A549 (cell line): ENCODE data around the gene MRRF. TPM values are rescaled to one million over a fixed set of nuclear protein-coding genes. Genes with fewer than 3 reads are reported as not detected.

ENCODE experiments used
- ATAC-seq, 2 experiments: fragments of 200-7000 bp in 1 of 2; fragments of >200 bp in 1 of 2; cut with Nextera tagmentation in 1 of 2; cut with Tn5 transposase in 1 of 2; 3 replicates each; pipeline versions ENCODE4 v1.8.0 to v1.9.1; 2018 to 2020; ENCODE audit warnings: mild to moderate bottlenecking in 1 of 2, moderate library complexity in 1 of 2
- CTCF ChIA-PET: fragments of 300-600 bp; sonication (Branson Sonifier 250); formaldehyde crosslinking; extraction: SDS; loops from one replicate; lab custom pipeline; 2021; ENCODE audit warnings: antibody characterized with exemption, inconsistent platforms; lab: Yijun Ruan, JAX
- POLR2A ChIA-PET: fragments of 350-600 bp; formaldehyde crosslinking; extraction: SDS; loops from one replicate; lab custom pipeline; 2021; ENCODE audit warnings: antibody characterized with exemption, inconsistent platforms; lab: Yijun Ruan, JAX
- DNase-seq, 2 experiments: peaks; one replicate each; pipeline versions ENCODE4 v3.0.0 to v3.0.0-alpha.2; 2011 to 2016; ENCODE audit warnings: low read depth in 1 of 2, low spot score in 1 of 2
- FAIRE-seq: peaks from 2 replicates; lab custom pipeline; 2011; peaks lifted over from hg19 to GRCh38; lab: Jason Lieb, UNC
- H3K27ac ChIP-seq, 2 experiments: fragments of >200 bp; sonication (Bioruptor Twin); formaldehyde crosslinking; 3 replicates each; pipeline ENCODE4 v1.5.1; 2016 to 2017
- H3K4me1 ChIP-seq: fragments of >200 bp; sonication (Bioruptor Twin); formaldehyde crosslinking; 3 replicates; pipeline ENCODE4 v1.6.1; 2016
- H3K4me2 ChIP-seq: fragments of >200 bp; sonication (Bioruptor Twin); formaldehyde crosslinking; 3 replicates; pipeline ENCODE4 v1.6.1; 2016
- H3K4me3 ChIP-seq: fragments of >200 bp; sonication (Bioruptor Twin); formaldehyde crosslinking; 3 replicates; pipeline ENCODE4 v1.5.1; 2016
- H3K9me3 ChIP-seq: fragments of >200 bp; sonication (Bioruptor Twin); formaldehyde crosslinking; 3 replicates; pipeline ENCODE4 v1.6.1; 2016
- CEBPB ChIP-seq, 2 experiments: fragments of >200 bp in 1 of 2; sonication (Bioruptor Twin) in 1 of 2; formaldehyde crosslinking in 1 of 2; IDR thresholded peaks; 2 replicates each; pipeline ENCODE4 v1.6.1; 2012 to 2016
- CTCF ChIP-seq: fragments of >200 bp; sonication (Bioruptor Twin); formaldehyde crosslinking; IDR thresholded peaks from 3 replicates; pipeline ENCODE4 v1.5.1; 2016
- FOSB ChIP-seq: fragments of 250-450 bp; sonication (Bioruptor Pico); IDR thresholded peaks from 2 replicates; pipeline ENCODE4 v1.5.0; 2020; ENCODE audit warnings: mild to moderate bottlenecking, moderate library complexity
- FOXS1 ChIP-seq: fragments of 250-450 bp; sonication (Bioruptor Pico); IDR thresholded peaks from 2 replicates; pipeline ENCODE4 v1.5.0; 2020; ENCODE audit warnings: mild to moderate bottlenecking, moderate library complexity
- HOXA7 ChIP-seq: fragments of 250-450 bp; sonication (Bioruptor Pico); IDR thresholded peaks from 2 replicates; pipeline ENCODE4 v1.5.0; 2020; ENCODE audit warnings: mild to moderate bottlenecking, moderate library complexity
- MYC ChIP-seq: IDR thresholded peaks from 2 replicates; pipeline ENCODE4 v1.6.1; 2012; ENCODE audit warnings: mild to moderate bottlenecking, inconsistent platforms, low read length, improper control_type of control experiment, borderline replicate concordance
- NR3C1 ChIP-seq: fragments of >200 bp; sonication (Bioruptor Twin); formaldehyde crosslinking; IDR thresholded peaks from 3 replicates; pipeline ENCODE4 v1.6.1; 2017
- RARB ChIP-seq: fragments of 250-450 bp; sonication (Bioruptor Pico); IDR thresholded peaks from 2 replicates; pipeline ENCODE4 v1.8.0; 2021; ENCODE audit warnings: mild to moderate bottlenecking, moderate library complexity
- RFX5 ChIP-seq: fragments of 450-650 bp; IDR thresholded peaks from 2 replicates; pipeline ENCODE4 v1.7.1; 2014; ENCODE audit warnings: antibody characterized with exemption, mild to moderate bottlenecking, moderate library complexity
- SMC3 ChIP-seq: fragments of >200 bp; sonication (Bioruptor Twin); formaldehyde crosslinking; IDR thresholded peaks from 3 replicates; pipeline ENCODE4 v1.6.1; 2018; ENCODE audit warnings: inconsistent platforms
- TFCP2L1 ChIP-seq: fragments of 250-450 bp; sonication (Bioruptor Pico); IDR thresholded peaks from 2 replicates; pipeline ENCODE4 v1.5.0; 2021; ENCODE audit warnings: mild to moderate bottlenecking
- TP53 ChIP-seq: fragments of 250-450 bp; sonication (Bioruptor Pico); IDR thresholded peaks from 2 replicates; pipeline ENCODE4 v1.5.0; 2021; ENCODE audit warnings: mild to moderate bottlenecking, moderate library complexity
- WGBS: methylation state at CpG from one replicate; pipeline ENCODE4 v1.1.6; 2017; ENCODE audit errors: missing lambda C conversion rate; 5-methylcytosine and 5-hydroxymethylcytosine counted together
- polyA plus RNA-seq, 4 experiments: library from polyadenylated mRNA; depleted of rRNA in 3 of 4; stranded (reverse); fragments of >200 nt; fragmentation: RNase III in 1 of 4; extraction: RNeasy Plus Mini Kit Qiagen cat#74134 plus additional on column Dnase treatment in 1 of 4; gene quantifications; 2 replicates in 3 of 4; 3 replicates in 1 of 4; pipeline ENCODE4 v1.2.3, GENCODE V29; 2011 to 2017
- TF ChIP-seq, protein P1 (sequence below): fragments of 450-650 bp; IDR thresholded peaks from 2 replicates; pipeline ENCODE4 v1.6.1; 2014; ENCODE audit warnings: antibody characterized with exemption
- TF ChIP-seq, protein P2 (sequence below): fragments of 200-600 bp; sonication (generic); IDR thresholded peaks from 2 replicates; pipeline ENCODE4 v1.6.1; 2016; ENCODE audit warnings: antibody characterized with exemption, mild to moderate bottlenecking, moderate library complexity

Gene MRRF
- polyA plus RNA-seq, 2 of the 4 experiments (the other 2 are of a cell fraction), result 63.6 to 107 TPM

- Histone ChIP-seq H3K27ac (peak overlapping the region; percentile 86 to 98), H3K4me3 (peak overlapping the region; percentile 62), H3K4me1 (peaks cover 20% of the 10 kb centered on the region), H3K4me2 (peak overlapping the region; percentile 86), H3K9me3 (no peaks in the 10 kb centered on the region)
- DNase-seq (peak in 1 of 2 experiments; percentile 65), ATAC-seq (peak; percentile 68 to 73), FAIRE-seq (no peak)
- ChIA-PET CTCF (interaction anchor here (0.5 to 5.2 kb wide), 9 partner anchors 11 to 419 kb away, joined by 3 to 28 read pairs (median 5); no protein-coding TSS in a partner anchor), POLR2A (interaction anchor here (0.7 to 1.9 kb wide), 8 partner anchors 12 to 613 kb away, joined by 3 to 8 read pairs (median 3); no protein-coding TSS in a partner anchor)
- WGBS, result 5% methylated on average over 17 of the region's 17 CpGs
- TF ChIP-seq, protein P1, sequence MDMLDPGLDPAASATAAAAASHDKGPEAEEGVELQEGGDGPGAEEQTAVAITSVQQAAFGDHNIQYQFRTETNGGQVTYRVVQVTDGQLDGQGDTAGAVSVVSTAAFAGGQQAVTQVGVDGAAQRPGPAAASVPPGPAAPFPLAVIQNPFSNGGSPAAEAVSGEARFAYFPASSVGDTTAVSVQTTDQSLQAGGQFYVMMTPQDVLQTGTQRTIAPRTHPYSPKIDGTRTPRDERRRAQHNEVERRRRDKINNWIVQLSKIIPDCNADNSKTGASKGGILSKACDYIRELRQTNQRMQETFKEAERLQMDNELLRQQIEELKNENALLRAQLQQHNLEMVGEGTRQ, result peak; percentile 85
- TF ChIP-seq SMC3, result no peak
- TF ChIP-seq, protein P2, sequence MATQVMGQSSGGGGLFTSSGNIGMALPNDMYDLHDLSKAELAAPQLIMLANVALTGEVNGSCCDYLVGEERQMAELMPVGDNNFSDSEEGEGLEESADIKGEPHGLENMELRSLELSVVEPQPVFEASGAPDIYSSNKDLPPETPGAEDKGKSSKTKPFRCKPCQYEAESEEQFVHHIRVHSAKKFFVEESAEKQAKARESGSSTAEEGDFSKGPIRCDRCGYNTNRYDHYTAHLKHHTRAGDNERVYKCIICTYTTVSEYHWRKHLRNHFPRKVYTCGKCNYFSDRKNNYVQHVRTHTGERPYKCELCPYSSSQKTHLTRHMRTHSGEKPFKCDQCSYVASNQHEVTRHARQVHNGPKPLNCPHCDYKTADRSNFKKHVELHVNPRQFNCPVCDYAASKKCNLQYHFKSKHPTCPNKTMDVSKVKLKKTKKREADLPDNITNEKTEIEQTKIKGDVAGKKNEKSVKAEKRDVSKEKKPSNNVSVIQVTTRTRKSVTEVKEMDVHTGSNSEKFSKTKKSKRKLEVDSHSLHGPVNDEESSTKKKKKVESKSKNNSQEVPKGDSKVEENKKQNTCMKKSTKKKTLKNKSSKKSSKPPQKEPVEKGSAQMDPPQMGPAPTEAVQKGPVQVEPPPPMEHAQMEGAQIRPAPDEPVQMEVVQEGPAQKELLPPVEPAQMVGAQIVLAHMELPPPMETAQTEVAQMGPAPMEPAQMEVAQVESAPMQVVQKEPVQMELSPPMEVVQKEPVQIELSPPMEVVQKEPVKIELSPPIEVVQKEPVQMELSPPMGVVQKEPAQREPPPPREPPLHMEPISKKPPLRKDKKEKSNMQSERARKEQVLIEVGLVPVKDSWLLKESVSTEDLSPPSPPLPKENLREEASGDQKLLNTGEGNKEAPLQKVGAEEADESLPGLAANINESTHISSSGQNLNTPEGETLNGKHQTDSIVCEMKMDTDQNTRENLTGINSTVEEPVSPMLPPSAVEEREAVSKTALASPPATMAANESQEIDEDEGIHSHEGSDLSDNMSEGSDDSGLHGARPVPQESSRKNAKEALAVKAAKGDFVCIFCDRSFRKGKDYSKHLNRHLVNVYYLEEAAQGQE, result no peak
- peak; percentile 78 for TF ChIP-seq FOSB (CRISPR knock-in tag)
- TF ChIP-seq RFX5, result no peak
- TF ChIP-seq FOXS1 (CRISPR knock-in tag), result 0 out of 2 replicates have a peak, but pooled peaks have one; percentile 6
- TF ChIP-seq MYC, result no peak
- TF ChIP-seq CEBPB (IDR thresholded peaks at IDR 0.05), result no peak
- TF ChIP-seq HOXA7 (CRISPR knock-in tag), result peak; percentile 48; the same call in 1 of the 2 replicates
- TF ChIP-seq CTCF, result no peak
- TF ChIP-seq TFCP2L1 (CRISPR knock-in tag), result peak; percentile 65; the same call in 1 of the 2 replicates
- 0 out of 2 replicates have a peak, but pooled peaks have one; percentile 26 for TF ChIP-seq RARB (CRISPR knock-in tag)
- 0 out of 2 replicates have a peak, but pooled peaks have one; percentile 19 for TF ChIP-seq TP53
These were observed 650 bp downstream of the MRRF start for GRCh38 chr9:122265149-122265915.

DNA sequence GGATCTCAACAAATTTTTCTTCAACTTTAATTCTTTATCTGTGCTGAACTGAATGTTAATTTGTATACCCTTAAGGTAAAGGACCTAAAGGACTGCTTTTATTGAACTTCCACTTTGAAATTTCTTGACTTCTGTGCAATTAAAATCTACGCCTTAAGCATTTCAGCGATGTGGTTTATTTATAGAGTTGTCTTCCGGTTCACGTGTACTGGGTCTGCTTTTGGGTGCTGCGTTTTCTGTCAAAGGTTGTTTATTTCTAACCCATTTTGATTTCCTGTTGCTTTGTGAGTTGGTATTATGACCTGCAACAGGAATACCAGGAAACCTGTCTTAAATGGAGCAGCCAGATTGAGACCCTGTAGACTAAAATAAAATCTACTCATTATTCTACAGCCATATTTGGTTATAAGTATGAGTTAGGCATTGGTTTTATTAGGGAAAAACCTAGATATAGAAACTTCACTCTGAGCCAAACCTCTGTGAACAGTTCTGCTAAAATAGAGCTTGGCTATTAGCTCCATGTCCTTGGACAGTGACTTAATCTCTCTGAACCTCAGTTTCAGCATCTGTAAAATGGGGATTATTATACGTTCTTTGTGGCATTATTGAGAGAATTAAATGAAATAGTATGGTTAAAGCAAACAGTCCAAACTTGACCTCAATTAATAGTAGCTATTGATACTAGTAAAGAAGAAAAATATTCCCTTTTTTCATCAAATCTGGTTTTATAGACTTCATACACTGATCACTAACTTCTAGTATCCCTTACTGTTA is 3.5 kb downstream of the MRRF start:
- POLR2A ChIA-PET, result no interaction called here
- Histone ChIP-seq H3K27ac (no peak overlapping the region), H3K4me3 (no peak overlapping the region), H3K9me3 (no peaks in the 10 kb centered on the region), H3K4me2 (no peak overlapping the region), H3K4me1 (peaks cover 12% of the 10 kb centered on the region)
- ATAC-seq (no peak), DNase-seq (no peak), FAIRE-seq (no peak)
- no peak for TF ChIP-seq NR3C1
- CTCF ChIA-PET, result interaction anchor here (1.0 to 5.2 kb wide), 3 partner anchors 24 to 145 kb away, joined by 3 to 28 read pairs (median 3); no protein-coding TSS in a partner anchor
- 90% methylated on average over 6 of the region's 6 CpGs for whole genome bisulfite sequencing
